Medulla oblongata (tissue), 1 donor: ENCODE results near the gene ZMIZ1.

Experiments used
- DNase-seq: peaks from one replicate; pipeline ENCODE4 v3.0.0-alpha.2; 2015; ENCODE audit errors: extremely low spot score

The ZMIZ1 gene

GRCh38 chr10:79308969-79309665 lies 240.4 kb downstream of the ZMIZ1 start:
- no peak for DNase-seq

- DNase-seq: peak; percentile 38
Observed at GRCh38 chr10:79310200-79310865, 241.6 kb downstream of the ZMIZ1 start.

- no peak for DNase-seq
Observed at GRCh38 chr10:79310911-79311573, 242.3 kb downstream of the ZMIZ1 start.

GRCh38 chr10:79311581-79312407 lies 243.0 kb downstream of the ZMIZ1 start:
- DNase-seq: peak; percentile 67

- DNase-seq: no peak
Observed at GRCh38 chr10:79312601-79313187, 243.9 kb downstream of the ZMIZ1 start.

DNA sequence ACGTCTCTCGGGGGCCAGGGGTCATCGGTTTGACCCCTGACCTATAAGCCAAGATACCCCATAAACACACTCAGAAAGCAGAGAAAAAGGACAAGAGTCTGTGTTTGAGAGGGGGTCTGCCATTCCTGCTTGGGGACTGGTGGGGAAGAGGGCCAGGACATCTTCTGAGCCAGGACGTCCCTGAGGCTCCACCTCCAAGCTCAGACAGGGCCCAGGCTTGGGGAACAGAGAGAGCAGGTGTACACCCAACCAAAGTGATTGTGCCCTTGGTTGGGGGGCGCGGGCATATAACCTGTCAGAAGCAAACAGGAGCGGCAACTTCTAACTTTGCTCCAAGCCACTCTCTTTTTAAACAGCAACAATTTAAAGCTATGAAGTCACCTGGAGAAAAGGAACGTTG lies 244.6 kb downstream of the ZMIZ1 start:
- no peak for DNase-seq

GRCh38 chr10:79313911-79314439 lies 245.2 kb downstream of the ZMIZ1 start:
- peak; percentile 33 for DNase-seq

GRCh38 chr10:79314761-79315601 lies 246.2 kb downstream of the ZMIZ1 start:
- peak; percentile 36 for DNase-seq

DNA sequence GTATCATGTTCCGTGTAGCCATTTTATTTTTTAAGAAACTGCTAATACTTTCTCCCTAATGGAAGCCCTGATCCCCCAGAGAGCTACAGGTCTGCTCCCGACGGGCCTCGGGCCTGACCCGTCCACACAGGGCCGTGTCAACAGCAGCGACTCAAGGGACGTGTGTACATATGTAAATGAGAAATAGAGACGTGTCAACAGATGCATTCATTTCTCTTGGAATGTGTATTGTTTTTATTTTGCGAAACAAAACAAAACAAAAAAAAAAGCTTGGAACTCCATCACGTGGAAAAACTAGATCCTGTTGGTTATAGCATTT lies 246.8 kb downstream of the ZMIZ1 start:
- no peak for DNase-seq

DNA sequence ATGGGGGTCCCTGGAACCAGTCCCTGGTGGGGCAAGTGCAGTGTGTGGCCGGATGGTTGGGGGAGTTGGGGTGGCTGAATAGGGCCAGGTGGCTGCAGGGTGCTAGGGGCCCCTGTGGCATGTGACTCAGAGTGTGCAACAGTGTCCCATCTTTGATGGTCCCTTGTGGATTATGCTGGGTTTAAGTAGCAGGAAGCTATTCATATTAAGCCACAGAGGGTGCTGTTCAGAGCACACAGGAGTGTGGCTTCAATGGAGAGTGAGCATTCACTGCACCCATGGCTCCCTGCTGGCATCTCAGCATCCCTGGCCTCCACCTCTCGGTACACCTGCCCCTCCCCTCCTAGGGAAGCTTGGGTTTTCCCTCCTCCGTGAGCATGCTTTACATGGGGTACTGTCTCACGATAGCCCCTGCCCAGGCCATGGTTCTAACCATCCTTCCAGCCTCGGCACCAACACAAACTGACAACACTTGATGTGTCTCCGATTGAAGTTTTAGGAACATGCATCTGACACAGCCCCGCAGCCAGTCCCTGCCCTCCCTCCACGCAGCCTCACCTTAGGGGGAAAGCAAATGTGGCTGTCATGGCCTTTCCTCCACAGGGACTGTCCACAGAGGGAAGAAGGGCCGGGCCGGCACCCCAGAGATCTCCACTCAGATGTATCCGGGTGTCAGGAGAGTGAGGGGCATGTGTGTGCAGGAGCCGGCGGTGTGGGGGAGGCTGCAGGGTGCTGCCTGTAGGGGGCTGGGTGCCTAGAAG lies 248.1 kb downstream of the ZMIZ1 start:
- no peak for DNase-seq

DNA sequence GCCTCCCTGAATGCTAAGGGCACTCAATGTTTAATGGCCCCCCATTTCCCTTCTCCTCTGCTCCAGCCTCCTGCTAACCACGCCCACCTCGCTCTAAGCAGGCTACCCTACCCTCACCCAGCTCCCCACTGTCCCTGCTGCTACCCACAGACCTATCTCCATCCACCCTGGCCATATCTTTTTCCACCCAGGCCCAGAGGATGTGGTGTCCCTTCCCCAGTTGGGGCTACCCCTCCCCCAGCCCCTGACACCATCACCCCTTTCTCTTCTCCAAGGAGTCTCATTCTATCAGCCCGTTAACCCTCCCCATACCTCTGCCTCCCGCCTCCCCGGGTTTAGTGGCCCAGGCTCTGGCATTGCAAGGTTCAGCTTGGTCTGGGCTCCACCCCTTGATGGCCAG lies 249.6 kb downstream of the ZMIZ1 start:
- no peak for DNase-seq

DNA sequence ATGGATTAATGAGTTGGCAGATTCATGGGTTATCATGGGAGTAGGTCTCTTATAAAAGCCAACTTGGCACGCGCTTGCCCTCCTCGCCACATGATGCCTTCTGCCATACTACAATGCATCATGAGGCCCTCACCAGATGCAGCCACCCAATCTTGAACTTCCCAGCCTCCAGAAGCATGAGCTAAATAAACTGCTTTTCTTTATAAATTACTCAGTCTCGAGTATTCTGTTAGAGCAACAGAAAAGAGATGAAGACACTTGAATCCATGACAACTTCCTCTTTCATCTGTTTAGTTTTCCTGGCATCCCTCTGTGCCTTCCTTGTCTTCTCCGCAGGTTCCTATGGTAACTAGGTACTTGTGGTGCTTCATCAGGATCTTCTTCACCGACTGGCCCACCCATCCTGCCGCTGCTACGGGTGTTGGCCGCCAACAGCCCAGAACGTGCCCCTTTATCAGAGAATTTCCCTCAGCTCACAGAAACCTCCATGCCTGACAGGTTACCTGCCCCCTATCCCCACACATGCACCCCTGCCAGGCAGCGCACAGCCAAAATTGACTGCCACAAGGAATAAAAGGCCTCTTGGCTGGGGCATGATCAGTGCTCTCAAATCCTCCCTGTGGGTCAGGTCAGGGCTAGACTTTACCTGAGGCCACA lies 250.5 kb downstream of the ZMIZ1 start:
- DNase-seq: no peak

DNA sequence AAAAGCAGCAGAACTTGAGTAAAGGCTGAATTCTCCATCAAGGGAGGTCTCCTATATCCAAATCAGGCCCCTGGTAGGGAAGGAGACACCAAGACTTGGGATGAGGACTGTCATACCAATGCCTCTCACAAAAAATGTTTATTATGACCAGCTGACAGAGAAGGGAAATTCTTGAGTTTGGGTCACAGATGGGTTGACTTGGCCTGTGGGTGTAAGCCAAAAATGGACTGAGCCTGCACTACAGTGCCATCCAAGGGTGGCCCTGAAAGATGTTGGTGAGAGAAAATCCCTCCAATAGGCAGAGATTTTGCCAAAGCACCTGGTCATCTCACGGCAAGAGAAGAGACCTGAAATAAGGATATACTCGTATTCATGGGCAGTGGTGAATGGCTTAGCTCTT lies 251.6 kb downstream of the ZMIZ1 start:
- no peak for DNase-seq

DNA sequence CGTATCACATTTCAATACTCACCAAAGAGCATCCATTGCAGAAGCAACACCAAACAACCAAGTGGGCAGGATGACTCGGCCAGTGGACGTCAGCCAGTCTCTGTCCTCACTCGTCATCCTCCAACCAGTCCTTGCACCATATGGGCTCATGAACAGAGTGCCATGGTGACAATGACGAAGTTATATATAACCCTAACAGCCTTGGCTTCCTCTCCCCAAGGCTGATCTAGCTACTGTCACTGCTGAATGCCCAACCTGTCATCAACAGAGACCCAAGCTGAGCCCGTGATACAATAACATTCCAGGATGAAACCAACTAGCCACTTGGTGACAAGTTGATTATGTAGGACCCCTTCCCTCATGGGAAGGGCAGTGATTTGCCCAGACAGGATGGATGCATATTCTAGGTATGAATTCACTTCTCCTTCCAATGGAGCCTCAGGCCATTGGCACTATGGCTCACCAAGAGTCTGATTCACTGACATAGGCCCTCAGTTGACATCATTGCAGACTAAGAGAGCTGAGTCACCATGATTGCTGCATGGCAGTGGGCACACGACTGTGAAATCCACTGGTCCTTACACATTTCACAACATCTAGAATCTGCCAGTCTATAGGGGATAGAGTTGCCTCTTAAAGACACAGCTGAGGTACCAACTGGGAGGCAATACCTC lies 252.2 kb downstream of the ZMIZ1 start:
- DNase-seq: no peak

GRCh38 chr10:79321494-79321882 lies 252.7 kb downstream of the ZMIZ1 start:
- DNase-seq: no peak

- no peak for DNase-seq
Observed at GRCh38 chr10:79321951-79322350, 253.2 kb downstream of the ZMIZ1 start.

GRCh38 chr10:79322616-79323543 lies 254.1 kb downstream of the ZMIZ1 start:
- peak; percentile 80 for DNase-seq

GRCh38 chr10:79323602-79324001 lies 254.8 kb downstream of the ZMIZ1 start:
- no peak for DNase-seq
